Activated T-helper 2 cell treated with anti-CD3 and anti-CD28 coated beads, Interferon-gamma antibody, Interleukin-2, Interleukin-4, amounts not matched to agents 10 μg/mL and 5 μg/mL and 100 μg/mL, durations not matched to agents 14 hours and 24 hours and 36 hours (primary cell): ENCODE results near the gene USP32. TPM values are rescaled to one million over a fixed set of nuclear protein-coding genes. Genes with fewer than 3 reads are reported as not detected.

Source experiments
- DNase-seq: peaks from one replicate; pipeline ENCODE4 v3.0.0; 2021; ENCODE audit warnings: low spot score
- H3K27ac Mint-ChIP-seq: one replicate; pipeline ENCODE4 v1.8.0; 2021; ENCODE audit warnings: mixed read lengths
- H3K27me3 Mint-ChIP-seq: one replicate; pipeline ENCODE4 v1.8.0; 2021; ENCODE audit warnings: low read depth, mixed read lengths
- H3K36me3 Mint-ChIP-seq: one replicate; pipeline ENCODE4 v1.8.0; 2021; ENCODE audit warnings: low read depth, mixed read lengths
- H3K4me1 Mint-ChIP-seq: one replicate; pipeline ENCODE4 v1.8.0; 2021; ENCODE audit warnings: low read depth, mixed read lengths
- H3K4me3 Mint-ChIP-seq: one replicate; pipeline ENCODE4 v1.8.0; 2021; ENCODE audit warnings: low read depth, mild to moderate bottlenecking, moderate library complexity, mixed read lengths
- H3K9me3 Mint-ChIP-seq: one replicate; pipeline ENCODE4 v1.8.0; 2021; ENCODE audit warnings: mixed read lengths
- intact Hi-C: fragments of 100-400 bp; cut with micrococcal nuclease; formaldehyde crosslinking; loops from one replicate; pipeline ENCODE4 v1.15.1; 2023
- total RNA-seq: library from RNA; stranded (reverse); gene quantifications from 2 replicates; pipeline ENCODE4 v1.2.3, GENCODE V29; 2022

USP32 gene
- total RNA-seq, 1 donor from 2014 or later, result 31.9 TPM

- intact Hi-C loops, result no loop called here
- peaks cover 11% of the 10 kb centered on the region for H3K4me1 Mint-ChIP-seq
- no peak overlapping the region for H3K27ac Mint-ChIP-seq
- peaks cover 2% of the 10 kb centered on the region for H3K27me3 Mint-ChIP-seq
- H3K36me3 Mint-ChIP-seq, result no peaks in the 10 kb centered on the region
- no peak overlapping the region for H3K4me3 Mint-ChIP-seq
- H3K9me3 Mint-ChIP-seq, result no peaks in the 10 kb centered on the region
- no peak for DNase-seq
These were observed 228.7 kb downstream of the USP32 start for GRCh38 chr17:60163108-60163784.

- no peak overlapping the region for H3K27ac Mint-ChIP-seq
- peaks cover 11% of the 10 kb centered on the region for H3K4me1 Mint-ChIP-seq
- DNase-seq, result no peak
- H3K27me3 Mint-ChIP-seq, result peaks cover 2% of the 10 kb centered on the region
- intact Hi-C loops, result no loop called here
- H3K4me3 Mint-ChIP-seq, result no peak overlapping the region
- no peaks in the 10 kb centered on the region for H3K9me3 Mint-ChIP-seq
- H3K36me3 Mint-ChIP-seq, result no peaks in the 10 kb centered on the region
These were observed 230.2 kb downstream of the USP32 start for GRCh38 chr17:60161598-60162330.

- DNase-seq, result no peak
- no peak overlapping the region for H3K4me3 Mint-ChIP-seq
- intact Hi-C loops, result no loop called here
- no peaks in the 10 kb centered on the region for H3K9me3 Mint-ChIP-seq
- peaks cover 2% of the 10 kb centered on the region for H3K27me3 Mint-ChIP-seq
- H3K36me3 Mint-ChIP-seq, result no peaks in the 10 kb centered on the region
- no peak overlapping the region for H3K27ac Mint-ChIP-seq
- peaks cover 7% of the 10 kb centered on the region for H3K4me1 Mint-ChIP-seq
These were observed 231.0 kb downstream of the USP32 start for GRCh38 chr17:60160829-60161501.

GRCh38 chr17:60159479-60159866 is 232.5 kb downstream of the USP32 start:
- intact Hi-C loops, result no loop called here

GRCh38 chr17:60158751-60159478 is 233.0 kb downstream of the USP32 start:
- no peaks in the 10 kb centered on the region for H3K9me3 Mint-ChIP-seq
- H3K4me3 Mint-ChIP-seq, result no peak overlapping the region
- H3K36me3 Mint-ChIP-seq, result no peaks in the 10 kb centered on the region
- H3K27me3 Mint-ChIP-seq, result peaks cover 5% of the 10 kb centered on the region
- no peak overlapping the region for H3K27ac Mint-ChIP-seq
- no peak for DNase-seq
- H3K4me1 Mint-ChIP-seq, result no peaks in the 10 kb centered on the region
- intact Hi-C loops, result no loop called here

More at GRCh38 chr17:60159479-60159866, 232.5 kb downstream of the USP32 start:
- no peak overlapping the region for H3K4me3 Mint-ChIP-seq
- H3K27ac Mint-ChIP-seq, result no peak overlapping the region
- H3K9me3 Mint-ChIP-seq, result no peaks in the 10 kb centered on the region
- H3K4me1 Mint-ChIP-seq, result no peaks in the 10 kb centered on the region
- peaks cover 5% of the 10 kb centered on the region for H3K27me3 Mint-ChIP-seq
- H3K36me3 Mint-ChIP-seq, result no peaks in the 10 kb centered on the region
- no peak for DNase-seq

- Mint-ChIP-seq H3K27me3 (peaks cover 11% of the 10 kb centered on the region), H3K27ac (no peak overlapping the region)
These were observed 234.4 kb downstream of the USP32 start for GRCh38 chr17:60157487-60158040.

GRCh38 chr17:60156746-60157145 is 235.2 kb downstream of the USP32 start:
- no peak overlapping the region for H3K27ac Mint-ChIP-seq
- no peak for DNase-seq
- intact Hi-C loops, result no loop called here
- no peak overlapping the region for H3K4me3 Mint-ChIP-seq
- H3K27me3 Mint-ChIP-seq, result peaks cover 14% of the 10 kb centered on the region
- no peaks in the 10 kb centered on the region for H3K4me1 Mint-ChIP-seq
- no peaks in the 10 kb centered on the region for H3K9me3 Mint-ChIP-seq
- no peaks in the 10 kb centered on the region for H3K36me3 Mint-ChIP-seq

More at GRCh38 chr17:60157487-60158040, 234.4 kb downstream of the USP32 start:
- Mint-ChIP-seq H3K9me3 (no peaks in the 10 kb centered on the region), H3K4me3 (no peak overlapping the region), H3K36me3 (no peaks in the 10 kb centered on the region), H3K4me1 (no peaks in the 10 kb centered on the region)
- no peak for DNase-seq
- intact Hi-C loops, result no loop called here

- Mint-ChIP-seq H3K36me3 (no peaks in the 10 kb centered on the region), H3K9me3 (no peaks in the 10 kb centered on the region), H3K4me1 (peaks cover 7% of the 10 kb centered on the region), H3K4me3 (no peak overlapping the region), H3K27ac (no peak overlapping the region), H3K27me3 (peaks cover 22% of the 10 kb centered on the region)
- no peak for DNase-seq
- intact Hi-C loops, result no loop called here
These were observed 236.1 kb downstream of the USP32 start for GRCh38 chr17:60155815-60156214.

- H3K4me1 Mint-ChIP-seq, result peaks cover 7% of the 10 kb centered on the region
- peaks cover 25% of the 10 kb centered on the region for H3K27me3 Mint-ChIP-seq
- H3K36me3 Mint-ChIP-seq, result no peaks in the 10 kb centered on the region
- no peak overlapping the region for H3K27ac Mint-ChIP-seq
- DNase-seq, result no peak
- no peak overlapping the region for H3K4me3 Mint-ChIP-seq
- H3K9me3 Mint-ChIP-seq, result no peaks in the 10 kb centered on the region
- intact Hi-C loops, result no loop called here
These were observed 236.5 kb downstream of the USP32 start for GRCh38 chr17:60155427-60155814.

GRCh38 chr17:60154616-60155426 is 237.1 kb downstream of the USP32 start:
- Mint-ChIP-seq H3K4me3 (no peak overlapping the region), H3K9me3 (no peaks in the 10 kb centered on the region), H3K27me3 (peaks cover 23% of the 10 kb centered on the region), H3K36me3 (no peaks in the 10 kb centered on the region), H3K27ac (no peak overlapping the region), H3K4me1 (peaks cover 7% of the 10 kb centered on the region)
- no peak for DNase-seq
- intact Hi-C loops, result no loop called here

- intact Hi-C loops, result no loop called here
- H3K36me3 Mint-ChIP-seq, result no peaks in the 10 kb centered on the region
- H3K9me3 Mint-ChIP-seq, result no peaks in the 10 kb centered on the region
- no peak overlapping the region for H3K4me3 Mint-ChIP-seq
- no peak for DNase-seq
- peaks cover 30% of the 10 kb centered on the region for H3K27me3 Mint-ChIP-seq
- peaks cover 10% of the 10 kb centered on the region for H3K4me1 Mint-ChIP-seq
- H3K27ac Mint-ChIP-seq, result no peak overlapping the region
These were observed 238.1 kb downstream of the USP32 start for GRCh38 chr17:60153606-60154390.
